ENCODE results near the gene NFE2.

The NFE2 gene

GRCh38 chr12:54303640-54304039 lies 2.8 kb upstream of the NFE2 start:
- Histone ChIP-seq H3K4me2 (ENCODE audit: low read length) (no peak overlapping the region), H3K27me3 (ENCODE audit: insufficient read depth, low read length, poor library complexity) (no peaks in the 10 kb centered on the region), H3K4ac (ENCODE audit: low read depth, low read length) (no peak overlapping the region)

GRCh38 chr12:54301428-54302048 lies 723 bp upstream of the NFE2 start:
- no peak overlapping the region for H2BK120ac ChIP-seq (ENCODE audit: low read depth, low read length)
- no peaks in the 10 kb centered on the region for H3K36me3 ChIP-seq (ENCODE audit: control insufficient read depth, insufficient read depth, low read length)
- H2BK5ac ChIP-seq (ENCODE audit: low read length): peak overlapping the region; percentile 86
- peaks cover 17% of the 10 kb centered on the region for H3K4me1 ChIP-seq (ENCODE audit: control insufficient read depth, low read depth, low read length)
- no peak overlapping the region for H4K8ac ChIP-seq (ENCODE audit: low read depth, low read length)
- peak overlapping the region; percentile 64 for H2AK5ac ChIP-seq (ENCODE audit: low read length)
- DNase-seq: peak; percentile 75
- WGBS (ENCODE audit: extremely low coverage, insufficient coverage, low lambda C conversion rate): no CpG with 5 or more reads among the region's 1 CpG
- H3K23ac ChIP-seq (ENCODE audit: low read length): no peak overlapping the region
- H3K4me3 ChIP-seq (ENCODE audit: low read length): peak overlapping the region; percentile 14
- no peak overlapping the region for H3K18ac ChIP-seq (ENCODE audit: low read length)
- peak overlapping the region; percentile 59 for H4K5ac ChIP-seq (ENCODE audit: low read length)
- H3K27ac ChIP-seq (ENCODE audit: low read depth, low read length): peak overlapping the region; percentile 21
- no peaks in the 10 kb centered on the region for H3K79me1 ChIP-seq (ENCODE audit: low read length)
- peak overlapping the region; percentile 73 for H3K9ac ChIP-seq (ENCODE audit: low read length)
- peak overlapping the region; percentile 82 for H3K4me2 ChIP-seq (ENCODE audit: low read length)
- no peaks in the 10 kb centered on the region for H3K79me2 ChIP-seq (ENCODE audit: control insufficient read depth, insufficient read depth, low read length)
- no peak overlapping the region for H2BK15ac ChIP-seq (replicated peaks; ENCODE audit: low read depth)
- no peak overlapping the region for H3K4ac ChIP-seq (ENCODE audit: low read depth, low read length)
- H3K56ac ChIP-seq (ENCODE audit: low read length): peak overlapping the region; percentile 95
- no peaks in the 10 kb centered on the region for H3K27me3 ChIP-seq (ENCODE audit: insufficient read depth, low read length, poor library complexity)

More at GRCh38 chr12:54303640-54304039, 2.8 kb upstream of the NFE2 start:
- Histone ChIP-seq H3K56ac (ENCODE audit: low read length) (no peak overlapping the region), H2BK120ac (ENCODE audit: low read depth, low read length) (no peak overlapping the region), H3K79me1 (ENCODE audit: low read length) (no peaks in the 10 kb centered on the region), H3K9ac (ENCODE audit: low read length) (no peak overlapping the region), H4K5ac (ENCODE audit: low read length) (no peak overlapping the region), H2BK15ac (replicated peaks; ENCODE audit: low read depth) (no peak overlapping the region), H3K23ac (ENCODE audit: low read length) (no peak overlapping the region), H3K4me1 (ENCODE audit: control insufficient read depth, low read depth, low read length) (peaks cover 17% of the 10 kb centered on the region), H3K18ac (ENCODE audit: low read length) (no peak overlapping the region), H3K27ac (ENCODE audit: low read depth, low read length) (no peak overlapping the region), H2AK5ac (ENCODE audit: low read length) (no peak overlapping the region), H4K8ac (ENCODE audit: low read depth, low read length) (no peak overlapping the region), H3K4me3 (ENCODE audit: low read length) (no peak overlapping the region), H3K36me3 (ENCODE audit: control insufficient read depth, insufficient read depth, low read length) (no peaks in the 10 kb centered on the region), H3K79me2 (ENCODE audit: control insufficient read depth, insufficient read depth, low read length) (no peaks in the 10 kb centered on the region), H2BK5ac (ENCODE audit: low read length) (no peak overlapping the region)
- no peak for DNase-seq

GRCh38 chr12:54300225-54300731 lies 537 bp downstream of the NFE2 start:
- Histone ChIP-seq H3K18ac (ENCODE audit: low read length) (peak overlapping the region; percentile 19), H2AK5ac (ENCODE audit: low read length) (peak overlapping the region; percentile 79), H3K23ac (ENCODE audit: low read length) (peak overlapping the region; percentile 36), H3K9ac (ENCODE audit: low read length) (peak overlapping the region; percentile 73), H3K79me2 (ENCODE audit: control insufficient read depth, insufficient read depth, low read length) (no peaks in the 10 kb centered on the region), H2BK120ac (ENCODE audit: low read depth, low read length) (no peak overlapping the region), H2BK5ac (ENCODE audit: low read length) (peak overlapping the region; percentile 31), H4K5ac (ENCODE audit: low read length) (no peak overlapping the region), H3K4me1 (ENCODE audit: control insufficient read depth, low read depth, low read length) (peaks cover 17% of the 10 kb centered on the region), H4K8ac (ENCODE audit: low read depth, low read length) (no peak overlapping the region), H3K4me3 (ENCODE audit: low read length) (no peak overlapping the region), H3K36me3 (ENCODE audit: control insufficient read depth, insufficient read depth, low read length) (no peaks in the 10 kb centered on the region), H3K27me3 (ENCODE audit: insufficient read depth, low read length, poor library complexity) (no peaks in the 10 kb centered on the region), H3K4ac (ENCODE audit: low read depth, low read length) (no peak overlapping the region), H2BK15ac (replicated peaks; ENCODE audit: low read depth) (no peak overlapping the region), H3K79me1 (ENCODE audit: low read length) (no peaks in the 10 kb centered on the region), H3K56ac (ENCODE audit: low read length) (peak overlapping the region; percentile 95), H3K4me2 (ENCODE audit: low read length) (peak overlapping the region; percentile 82), H3K27ac (ENCODE audit: low read depth, low read length) (no peak overlapping the region)
- DNase-seq: no peak
- WGBS (ENCODE audit: extremely low coverage, insufficient coverage, low lambda C conversion rate): no CpG with 5 or more reads among the region's 3 CpGs

GRCh38 chr12:54299515-54300224 lies 1.1 kb downstream of the NFE2 start:
- DNase-seq: no peak
- Histone ChIP-seq H3K27ac (ENCODE audit: low read depth, low read length) (no peak overlapping the region), H3K4me1 (ENCODE audit: control insufficient read depth, low read depth, low read length) (peaks cover 17% of the 10 kb centered on the region), H3K4ac (ENCODE audit: low read depth, low read length) (no peak overlapping the region), H2BK15ac (replicated peaks; ENCODE audit: low read depth) (no peak overlapping the region), H3K56ac (ENCODE audit: low read length) (peak overlapping the region; percentile 31), H3K36me3 (ENCODE audit: control insufficient read depth, insufficient read depth, low read length) (no peaks in the 10 kb centered on the region), H2BK120ac (ENCODE audit: low read depth, low read length) (no peak overlapping the region), H3K4me3 (ENCODE audit: low read length) (no peak overlapping the region), H4K5ac (ENCODE audit: low read length) (no peak overlapping the region), H2BK5ac (ENCODE audit: low read length) (no peak overlapping the region), H2AK5ac (ENCODE audit: low read length) (peak overlapping the region; percentile 79), H3K23ac (ENCODE audit: low read length) (peak overlapping the region; percentile 36), H3K9ac (ENCODE audit: low read length) (peak overlapping the region; percentile 73), H3K4me2 (ENCODE audit: low read length) (no peak overlapping the region), H3K27me3 (ENCODE audit: insufficient read depth, low read length, poor library complexity) (no peaks in the 10 kb centered on the region), H4K8ac (ENCODE audit: low read depth, low read length) (no peak overlapping the region), H3K79me2 (ENCODE audit: control insufficient read depth, insufficient read depth, low read length) (no peaks in the 10 kb centered on the region), H3K79me1 (ENCODE audit: low read length) (no peaks in the 10 kb centered on the region), H3K18ac (ENCODE audit: low read length) (no peak overlapping the region)
- no CpG with 5 or more reads among the region's 8 CpGs for WGBS (ENCODE audit: extremely low coverage, insufficient coverage, low lambda C conversion rate)

- H2BK5ac ChIP-seq (ENCODE audit: low read length): no peak overlapping the region
- no peak overlapping the region for H3K56ac ChIP-seq (ENCODE audit: low read length)
- no peaks in the 10 kb centered on the region for H3K27me3 ChIP-seq (ENCODE audit: insufficient read depth, low read length, poor library complexity)
- H3K4me3 ChIP-seq (ENCODE audit: low read length): no peak overlapping the region
- no peak overlapping the region for H3K4ac ChIP-seq (ENCODE audit: low read depth, low read length)
- no peak overlapping the region for H4K5ac ChIP-seq (ENCODE audit: low read length)
- H3K36me3 ChIP-seq (ENCODE audit: control insufficient read depth, insufficient read depth, low read length): no peaks in the 10 kb centered on the region
- H2AK5ac ChIP-seq (ENCODE audit: low read length): no peak overlapping the region
- no peak overlapping the region for H2BK120ac ChIP-seq (ENCODE audit: low read depth, low read length)
- H3K23ac ChIP-seq (ENCODE audit: low read length): no peak overlapping the region
- no peak overlapping the region for H4K8ac ChIP-seq (ENCODE audit: low read depth, low read length)
- no peak overlapping the region for H3K4me2 ChIP-seq (ENCODE audit: low read length)
- peaks cover 14% of the 10 kb centered on the region for H3K4me1 ChIP-seq (ENCODE audit: control insufficient read depth, low read depth, low read length)
- no peaks in the 10 kb centered on the region for H3K79me1 ChIP-seq (ENCODE audit: low read length)
- H3K79me2 ChIP-seq (ENCODE audit: control insufficient read depth, insufficient read depth, low read length): no peaks in the 10 kb centered on the region
- DNase-seq: no peak
- H3K9ac ChIP-seq (ENCODE audit: low read length): no peak overlapping the region
- no CpG with 5 or more reads among the region's 5 CpGs for WGBS (ENCODE audit: extremely low coverage, insufficient coverage, low lambda C conversion rate)
- no peak overlapping the region for H2BK15ac ChIP-seq (replicated peaks; ENCODE audit: low read depth)
- no peak overlapping the region for H3K27ac ChIP-seq (ENCODE audit: low read depth, low read length)
- H3K18ac ChIP-seq (ENCODE audit: low read length): no peak overlapping the region
Observed at GRCh38 chr12:54298904-54299303, 1.9 kb downstream of the NFE2 start.

Measured in mesendoderm (in vitro differentiated cells).